Testis (tissue), 3 donors: ENCODE measurements around the gene PIP5K1C. TPM values are rescaled to one million over a fixed set of nuclear protein-coding genes. Genes with fewer than 3 reads are reported as not detected.

Experiments
- DNase-seq: peaks from one replicate; pipeline ENCODE4 v3.0.0-alpha.2; 2019
- H3K27ac ChIP-seq, 2 donors: fragments of 200-600 bp; sonication (generic); one replicate each; pipeline ENCODE4 v1.5.1; 2019
- H3K27me3 ChIP-seq: fragments of 200-600 bp; sonication (generic); one replicate; pipeline ENCODE4 v1.5.1; 2019
- H3K36me3 ChIP-seq: fragments of 200-600 bp; sonication (generic); one replicate; pipeline ENCODE4 v1.5.1; 2017; ENCODE audit warnings: low read depth; ENCODE audit errors: missing control alignments
- H3K4me1 ChIP-seq: fragments of 200-600 bp; sonication (generic); one replicate; pipeline ENCODE4 v1.5.1; 2019
- H3K4me3 ChIP-seq, 2 donors: fragments of 200-600 bp; sonication (generic); one replicate each; pipeline ENCODE4 v1.5.1; 2017 to 2019
- H3K9me3 ChIP-seq: fragments of 200-600 bp; sonication (generic); one replicate; pipeline ENCODE4 v1.5.1; 2017
- POLR2A ChIP-seq: fragments of 450-650 bp; IDR thresholded peaks from one replicate; pipeline ENCODE4 v1.6.1; 2017; ENCODE audit warnings: antibody characterized with exemption, mild to moderate bottlenecking, moderate library complexity
- WGBS, 2 donors: methylation state at CpG; one replicate each; pipeline ENCODE4 v1.1.5; 2018; 5-methylcytosine and 5-hydroxymethylcytosine counted together
- intact Hi-C: fragments of 100-400 bp; cut with DNase I; formaldehyde crosslinking; loops from one replicate; pipeline ENCODE4 v1.15.1; 2023; ENCODE audit warnings: low total_unique reads
- polyA plus RNA-seq: library from polyadenylated mRNA; stranded (reverse); fragments of 350-450 nt; fragmentation: Illumina TruSeq; extraction: RNeasy Lipid Tissue Mini Kit (QIAGEN cat#74804); gene quantifications from one replicate; pipeline ENCODE4 v1.2.3, GENCODE V29; 2014; ENCODE audit warnings: low read depth, low replicate concordance; ENCODE audit not compliant: insufficient read depth
- total RNA-seq, 2 donors: library from RNA; depleted of rRNA; stranded (reverse); fragments of >200 nt; gene quantifications; one replicate each; pipeline ENCODE4 v1.2.3, GENCODE V29; 2016
- TF ChIP-seq, protein P1 (sequence below), 3 experiments: fragments of 450-650 bp in 2 of 3; fragments of 200-600 bp in 1 of 3; sonication (generic) in 1 of 3; IDR thresholded peaks; one replicate each; pipeline ENCODE4 v1.5.1; 2016 to 2019; ENCODE audit warnings: antibody characterized with exemption in 3 of 3, mild to moderate bottlenecking in 2 of 3, moderate library complexity in 1 of 3

PIP5K1C gene
- total and polyA plus RNA-seq, 3 donors from 2014 or later: 80.2 to 99.1 (median 87.0) TPM

DNA sequence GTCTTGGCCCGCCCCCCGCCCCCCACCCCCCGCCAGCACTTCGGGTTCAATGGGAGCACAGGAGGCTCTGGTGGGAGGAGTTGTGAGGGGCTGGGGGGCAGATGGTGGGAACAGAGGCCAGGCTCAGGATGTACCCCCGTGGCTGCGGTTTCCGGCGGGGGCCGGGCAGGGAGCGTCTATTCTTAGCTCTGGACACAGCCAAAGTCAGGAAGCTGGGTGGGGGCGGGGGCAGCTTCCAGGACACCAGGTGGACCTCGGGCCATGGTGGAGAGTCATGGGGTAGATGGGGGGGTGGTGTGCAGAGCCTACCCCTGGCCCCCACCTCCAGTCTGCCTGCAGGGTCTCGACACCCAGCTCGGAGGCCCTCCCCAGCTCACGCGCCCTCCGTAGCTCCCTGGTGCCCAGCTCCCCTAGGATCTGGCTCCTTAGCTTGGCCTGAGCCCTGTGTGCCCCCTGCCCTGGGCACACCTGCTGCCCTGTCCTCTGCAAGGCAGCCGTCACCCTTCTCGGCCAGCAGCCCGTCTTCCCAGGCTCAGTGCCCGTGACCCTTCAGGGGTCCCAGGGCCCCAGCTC is 91.4 kb downstream of the PIP5K1C start:
- H3K27ac ChIP-seq: peak overlapping the region; percentile 7 to 54

DNA sequence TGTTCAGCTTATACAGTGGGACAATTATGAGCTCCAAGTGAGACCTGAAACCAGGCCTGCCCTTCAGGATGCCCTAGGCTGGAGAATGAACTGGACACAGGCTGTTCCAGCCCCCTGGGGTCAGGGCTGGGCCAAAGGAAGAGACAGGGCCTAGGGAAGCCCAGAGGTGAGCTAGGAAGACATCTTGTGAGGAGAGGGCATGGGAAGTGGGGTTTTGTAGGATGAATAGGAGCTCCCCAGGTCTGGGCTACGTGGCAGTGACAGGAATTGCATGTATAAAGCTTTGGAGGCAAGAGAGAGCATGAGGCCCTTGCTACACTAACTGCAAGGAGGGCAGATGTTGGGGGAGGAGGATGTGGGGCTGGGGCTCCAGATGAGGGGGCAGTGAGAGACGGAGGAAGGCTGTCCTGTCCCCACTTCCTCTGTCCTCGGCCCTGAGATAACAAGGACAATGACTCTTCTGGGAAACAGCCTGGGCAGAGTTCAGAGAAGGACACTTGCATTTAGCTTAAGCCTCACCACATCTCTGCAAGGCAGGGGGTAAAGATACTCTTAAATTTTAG is 92.1 kb downstream of the PIP5K1C start:
- intact Hi-C loops: no loop called here
- no peak for DNase-seq
- Histone ChIP-seq H3K4me3 (no peak overlapping the region), H3K36me3 (no peaks in the 10 kb centered on the region), H3K27ac (peak overlapping the region in 1 of 2 donors; percentile 54), H3K27me3 (no peaks in the 10 kb centered on the region), H3K4me1 (peaks cover 34% of the 10 kb centered on the region), H3K9me3 (no peaks in the 10 kb centered on the region)
- TF ChIP-seq, protein P1, sequence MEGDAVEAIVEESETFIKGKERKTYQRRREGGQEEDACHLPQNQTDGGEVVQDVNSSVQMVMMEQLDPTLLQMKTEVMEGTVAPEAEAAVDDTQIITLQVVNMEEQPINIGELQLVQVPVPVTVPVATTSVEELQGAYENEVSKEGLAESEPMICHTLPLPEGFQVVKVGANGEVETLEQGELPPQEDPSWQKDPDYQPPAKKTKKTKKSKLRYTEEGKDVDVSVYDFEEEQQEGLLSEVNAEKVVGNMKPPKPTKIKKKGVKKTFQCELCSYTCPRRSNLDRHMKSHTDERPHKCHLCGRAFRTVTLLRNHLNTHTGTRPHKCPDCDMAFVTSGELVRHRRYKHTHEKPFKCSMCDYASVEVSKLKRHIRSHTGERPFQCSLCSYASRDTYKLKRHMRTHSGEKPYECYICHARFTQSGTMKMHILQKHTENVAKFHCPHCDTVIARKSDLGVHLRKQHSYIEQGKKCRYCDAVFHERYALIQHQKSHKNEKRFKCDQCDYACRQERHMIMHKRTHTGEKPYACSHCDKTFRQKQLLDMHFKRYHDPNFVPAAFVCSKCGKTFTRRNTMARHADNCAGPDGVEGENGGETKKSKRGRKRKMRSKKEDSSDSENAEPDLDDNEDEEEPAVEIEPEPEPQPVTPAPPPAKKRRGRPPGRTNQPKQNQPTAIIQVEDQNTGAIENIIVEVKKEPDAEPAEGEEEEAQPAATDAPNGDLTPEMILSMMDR (IDR thresholded peaks at IDR 0.05): no peak
- TF ChIP-seq POLR2A: no peak
- WGBS, 2 donors: 36 to 41% methylated on average over 3 of the region's 3 CpGs

More for the DNA sequence above, 91.4 kb downstream of the PIP5K1C start:
- intact Hi-C loops: no loop called here
- no peak for DNase-seq
- Histone ChIP-seq H3K4me3 (no peak overlapping the region), H3K36me3 (no peaks in the 10 kb centered on the region), H3K4me1 (peaks cover 34% of the 10 kb centered on the region), H3K9me3 (no peaks in the 10 kb centered on the region), H3K27me3 (no peaks in the 10 kb centered on the region)
- TF ChIP-seq, protein P1 (IDR thresholded peaks at IDR 0.05): no peak
- no peak for TF ChIP-seq POLR2A
- 62 to 80% methylated on average over 10 to 19 of the region's 21 CpGs for WGBS, 2 donors

DNA sequence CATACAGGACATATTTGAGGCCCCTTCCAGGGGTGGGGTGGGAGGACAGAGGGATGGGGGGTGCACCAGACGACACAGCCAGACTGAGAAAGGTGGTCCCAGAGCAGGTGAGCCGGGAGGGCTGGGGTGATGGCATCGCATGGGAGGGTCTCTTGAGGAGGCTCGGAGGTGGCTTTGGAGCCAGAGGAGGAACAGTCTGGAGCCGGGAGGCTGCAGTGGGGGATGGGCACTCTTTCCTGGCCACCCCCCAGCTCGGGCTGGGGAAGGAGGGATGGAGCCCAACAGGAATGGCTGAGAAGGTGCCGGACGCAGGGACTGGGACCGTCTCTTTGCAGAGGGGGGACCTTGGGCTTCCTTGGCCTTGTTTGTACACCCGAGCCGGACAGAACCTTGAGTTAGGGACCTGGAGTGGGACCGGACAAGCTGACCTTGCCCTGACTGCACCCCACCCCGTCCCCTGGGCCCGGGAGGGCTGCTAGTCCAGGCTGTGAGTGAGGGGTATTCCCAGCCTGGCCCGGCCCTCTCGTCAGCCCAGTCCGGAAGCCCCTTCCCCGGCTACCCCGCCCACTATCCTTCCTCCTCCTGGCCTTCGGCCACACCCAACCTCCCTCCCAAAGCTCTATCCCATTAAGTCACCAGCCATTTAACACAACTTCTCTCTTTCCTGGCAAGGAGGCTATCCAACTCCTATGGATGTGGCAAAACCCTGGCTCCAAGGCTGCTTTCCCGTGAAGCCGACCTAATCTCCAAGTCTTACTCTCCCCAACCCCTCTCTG is 92.8 kb downstream of the PIP5K1C start:
- intact Hi-C loops: no loop called here
- no peak for DNase-seq
- Histone ChIP-seq H3K9me3 (no peaks in the 10 kb centered on the region), H3K36me3 (no peaks in the 10 kb centered on the region), H3K4me1 (peaks cover 34% of the 10 kb centered on the region), H3K27ac (peak overlapping the region; percentile 54 to 60), H3K4me3 (peak overlapping the region; percentile 51 to 56), H3K27me3 (no peaks in the 10 kb centered on the region)
- WGBS, 2 donors: 14 to 15% methylated on average over 17 to 22 of the region's 22 CpGs
- TF ChIP-seq, protein P1 (IDR thresholded peaks at IDR 0.05): no peak
- no peak for TF ChIP-seq POLR2A

DNA sequence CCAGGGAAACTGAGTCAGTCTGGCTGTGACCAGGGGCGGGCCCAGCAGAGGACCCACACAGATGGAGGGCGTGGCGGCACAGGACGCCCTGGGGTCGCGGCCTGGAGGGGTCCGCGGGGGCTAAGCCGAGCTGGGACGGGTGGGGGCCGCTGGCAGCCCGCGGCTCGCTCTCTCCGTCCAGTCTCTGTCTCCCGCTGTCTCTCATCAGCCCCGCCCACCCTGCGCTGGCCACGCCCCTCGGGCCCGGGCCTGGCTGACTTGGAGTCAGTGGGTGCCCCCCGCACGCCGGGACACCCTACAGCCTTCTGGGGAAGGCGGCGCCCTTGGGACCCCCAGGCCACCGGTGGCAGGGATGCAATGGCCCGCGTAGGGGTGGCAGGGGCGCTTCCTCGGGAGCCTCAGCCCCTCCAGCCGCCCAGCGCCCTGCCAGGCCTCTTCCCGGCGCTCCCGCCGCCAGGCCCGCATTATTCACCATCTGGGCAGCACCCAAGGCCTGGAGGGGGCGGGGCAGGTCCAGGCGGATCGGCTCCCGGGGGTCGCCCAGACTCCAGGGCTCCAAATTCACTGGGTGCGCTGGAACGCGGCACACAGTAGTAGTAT is 93.5 kb downstream of the PIP5K1C start, which contains the start of gene TBXA2R:
TSS of gene TBXA2R (minus strand) at position 186 of the 600 bp plus-strand sequence. CDS start 6,241 bp downstream, outside the sequence.
- peak within 1 kb of the TSS; percentile 54 to 60 for H3K27ac ChIP-seq
- DNase-seq: peak; percentile 84
- H3K4me1 ChIP-seq: peaks cover 34% of the 10 kb centered on the region
- peak within 1 kb of the TSS; percentile 51 to 56 for H3K4me3 ChIP-seq
- TF ChIP-seq, protein P1 (IDR thresholded peaks at IDR 0.05): no peak
- TF ChIP-seq POLR2A: no peak
- H3K9me3 ChIP-seq: no peaks in the 10 kb centered on the region
- WGBS, 2 donors: 2 to 6% methylated on average over 10 to 34 of the region's 46 CpGs
- no peaks in the 10 kb centered on the region for H3K27me3 ChIP-seq
- no peaks in the 10 kb centered on the region for H3K36me3 ChIP-seq
- intact Hi-C loops: no loop called here
